ENCODE data around the gene ART4.

Gene ART4

GRCh38 chr12:14843425-14843887 is at the start of gene ART4:
Gene ART4, minus strand, starts transcription at chr12:14843526. Its CDS starts 413 bp downstream, at chr12:14843113.
- H3K27ac ChIP-seq = no peak within 1 kb of the TSS
- H3K4me1 ChIP-seq (ENCODE audit: control insufficient read depth in 1 of 2, insufficient read depth in 1 of 2, low read depth in 1 of 2, low read length in 1 of 2) = no peaks in the 10 kb centered on the region
- H3K27me3 ChIP-seq = peaks cover 15% of the 10 kb centered on the region
- TF ChIP-seq CTCF (IDR thresholded peaks at IDR 0.05) = no peak
- no peaks in the 10 kb centered on the region for H3K36me3 ChIP-seq
- H3K9me3 ChIP-seq = no peaks in the 10 kb centered on the region
- H3K4me3 ChIP-seq (ENCODE audit: low read depth in 1 of 2, low read length in 1 of 2) = no peak within 1 kb of the TSS

GRCh38 chr12:14892726-14893505 is 49.6 kb upstream of the ART4 start:
- no peak for TF ChIP-seq CTCF (IDR thresholded peaks at IDR 0.05)
- Histone ChIP-seq H3K27me3 (peaks cover 25% of the 10 kb centered on the region), H3K4me3 (ENCODE audit: low read depth in 1 of 2, low read length in 1 of 2) (no peak overlapping the region), H3K9me3 (no peaks in the 10 kb centered on the region), H3K4me1 (ENCODE audit: control insufficient read depth in 1 of 2, insufficient read depth in 1 of 2, low read depth in 1 of 2, low read length in 1 of 2) (no peaks in the 10 kb centered on the region), H3K36me3 (no peaks in the 10 kb centered on the region), H3K27ac (no peak overlapping the region)

- peaks cover 46% of the 10 kb centered on the region for H3K27me3 ChIP-seq
- no peak overlapping the region for H3K27ac ChIP-seq
- TF ChIP-seq CTCF (IDR thresholded peaks at IDR 0.05) = no peak
- no peak overlapping the region for H3K4me3 ChIP-seq (ENCODE audit: low read depth in 1 of 2, low read length in 1 of 2)
- H3K4me1 ChIP-seq (ENCODE audit: control insufficient read depth in 1 of 2, insufficient read depth in 1 of 2, low read depth in 1 of 2, low read length in 1 of 2) = no peaks in the 10 kb centered on the region
- no peaks in the 10 kb centered on the region for H3K36me3 ChIP-seq
- H3K9me3 ChIP-seq = no peaks in the 10 kb centered on the region
Observed at GRCh38 chr12:14890701-14891100, 47.4 kb upstream of the ART4 start.

- Histone ChIP-seq H3K27me3 (peaks cover 60% of the 10 kb centered on the region), H3K4me3 (ENCODE audit: low read depth in 1 of 2, low read length in 1 of 2) (no peak overlapping the region), H3K27ac (no peak overlapping the region), H3K4me1 (ENCODE audit: control insufficient read depth in 1 of 2, insufficient read depth in 1 of 2, low read depth in 1 of 2, low read length in 1 of 2) (no peaks in the 10 kb centered on the region), H3K9me3 (no peaks in the 10 kb centered on the region), H3K36me3 (no peaks in the 10 kb centered on the region)
- no peak for TF ChIP-seq CTCF (IDR thresholded peaks at IDR 0.05)
Observed at GRCh38 chr12:14886271-14886670, 42.9 kb upstream of the ART4 start.

- Histone ChIP-seq H3K27me3 (peaks cover 55% of the 10 kb centered on the region), H3K27ac (no peak within 1 kb of the TSS), H3K4me1 (ENCODE audit: control insufficient read depth in 1 of 2, insufficient read depth in 1 of 2, low read depth in 1 of 2, low read length in 1 of 2) (no peaks in the 10 kb centered on the region), H3K4me3 (ENCODE audit: low read depth in 1 of 2, low read length in 1 of 2) (no peak within 1 kb of the TSS), H3K9me3 (no peaks in the 10 kb centered on the region), H3K36me3 (no peaks in the 10 kb centered on the region)
- no peak for TF ChIP-seq CTCF (IDR thresholded peaks at IDR 0.05)
Observed at GRCh38 chr12:14885718-14886221, 42.4 kb upstream of the ART4 start, which contains the start of gene MGP. Gene MGP, minus strand, starts transcription at chr12:14885854. Its CDS starts 63 bp downstream, at chr12:14885791.

Data from neutrophil (primary cell).